ENCODE results near the gene CACNA1C.
A peak's percentile ranks its signal among the peaks of the same experiment; 100 is the strongest.
"Not testable (repeated sequence)": the region's sequence is repeated elsewhere in the genome, so short reads cannot be mapped to it uniquely, and the experiment has no call there.

Gene CACNA1C

DNA sequence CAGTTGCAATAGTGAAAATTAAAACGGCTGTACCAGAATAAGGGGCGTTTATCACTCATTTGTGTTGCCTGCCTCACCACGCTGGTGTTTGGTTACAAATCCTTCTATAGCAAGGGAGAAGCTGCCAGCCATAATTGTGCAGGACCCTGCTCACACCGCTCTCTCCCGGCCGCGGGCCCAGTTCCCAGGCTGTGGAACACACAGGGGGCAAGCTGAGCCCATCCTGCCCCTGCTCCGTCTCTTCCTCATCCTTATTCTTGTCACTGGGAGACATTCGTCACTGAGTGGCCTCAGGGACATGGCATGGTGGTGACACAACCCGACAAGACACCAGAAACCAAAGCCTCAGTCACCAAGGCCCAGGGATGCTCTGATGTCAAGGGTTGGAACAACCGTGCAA, 625.6 kb downstream of the CACNA1C start:
- no peak for DNase-seq (ENCODE audit: low read depth in 2 of 2, low spot score in 1 of 2)

DNA sequence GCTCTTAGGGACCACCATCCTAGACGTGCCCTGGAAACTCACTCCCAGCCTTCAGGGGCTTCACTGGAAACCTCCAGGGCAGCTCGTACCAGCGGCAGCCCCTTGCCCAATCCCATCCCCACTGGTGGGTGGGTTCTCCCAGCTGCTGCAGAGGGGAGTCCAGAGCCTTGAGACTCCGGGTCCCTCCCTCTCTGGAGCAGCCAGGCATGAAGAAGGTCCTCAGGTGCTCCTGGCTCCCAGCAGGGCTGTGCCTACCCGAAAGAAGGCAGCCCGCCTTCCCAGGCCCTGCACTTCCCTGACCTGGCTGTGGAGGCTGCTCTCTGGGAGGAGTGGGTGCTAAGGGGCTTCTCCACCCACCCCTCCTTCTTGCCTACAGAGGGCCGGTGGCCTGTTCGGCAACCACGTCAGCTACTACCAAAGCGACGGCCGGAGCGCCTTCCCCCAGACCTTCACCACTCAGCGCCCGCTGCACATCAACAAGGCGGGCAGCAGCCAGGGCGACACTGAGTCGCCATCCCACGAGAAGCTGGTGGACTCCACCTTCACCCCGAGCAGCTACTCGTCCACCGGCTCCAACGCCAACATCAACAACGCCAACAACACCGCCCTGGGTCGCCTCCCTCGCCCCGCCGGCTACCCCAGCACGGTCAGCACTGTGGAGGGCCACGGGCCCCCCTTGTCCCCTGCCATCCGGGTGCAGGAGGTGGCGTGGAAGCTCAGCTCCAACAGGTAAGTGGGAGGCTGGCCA, 626.5 kb downstream of the CACNA1C start:
- DNase-seq (ENCODE audit: low read depth in 2 of 2, low spot score in 1 of 2): no peak

DNA sequence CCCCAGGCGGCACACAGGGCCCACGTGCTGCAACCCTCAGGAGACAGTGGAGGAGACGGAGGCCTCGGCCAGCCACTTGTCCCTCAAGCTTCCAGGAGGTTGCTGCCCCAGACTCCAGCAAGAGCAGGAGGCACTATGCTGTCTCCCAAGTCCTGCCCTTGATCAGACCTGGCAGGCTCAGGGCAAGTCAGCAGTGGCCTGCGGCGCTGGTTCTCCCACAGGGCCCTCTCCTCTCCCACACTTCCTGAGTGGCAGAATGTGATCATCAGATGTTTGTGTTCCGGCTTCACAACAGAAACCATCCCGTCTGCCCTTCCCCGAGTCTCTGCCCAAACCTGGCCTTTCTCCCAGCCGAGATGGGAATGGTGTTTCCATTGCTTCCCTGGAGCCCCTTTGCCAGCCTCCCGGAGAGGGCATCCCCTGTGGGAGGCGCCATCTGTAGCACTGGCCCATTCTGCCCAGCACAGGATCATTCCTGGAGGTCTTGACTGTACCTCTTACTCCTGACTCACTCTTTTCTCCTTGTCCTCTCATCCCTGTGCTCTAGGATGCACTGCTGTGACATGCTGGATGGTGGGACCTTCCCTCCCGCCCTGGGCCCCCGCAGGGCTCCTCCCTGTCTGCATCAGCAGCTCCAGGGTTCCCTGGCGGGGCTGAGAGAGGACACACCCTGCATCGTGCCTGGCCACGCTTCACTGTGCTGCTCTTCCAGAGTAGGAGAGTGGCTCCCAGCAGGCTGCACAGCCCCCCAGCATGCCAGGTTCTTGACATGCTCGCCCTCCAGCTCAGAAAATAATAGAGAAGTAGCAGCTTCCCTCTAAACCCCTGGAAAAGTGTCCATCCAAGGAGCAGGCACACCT, 627.3 kb downstream of the CACNA1C start:
- DNase-seq (ENCODE audit: low read depth in 2 of 2, low spot score in 1 of 2): no peak

DNA sequence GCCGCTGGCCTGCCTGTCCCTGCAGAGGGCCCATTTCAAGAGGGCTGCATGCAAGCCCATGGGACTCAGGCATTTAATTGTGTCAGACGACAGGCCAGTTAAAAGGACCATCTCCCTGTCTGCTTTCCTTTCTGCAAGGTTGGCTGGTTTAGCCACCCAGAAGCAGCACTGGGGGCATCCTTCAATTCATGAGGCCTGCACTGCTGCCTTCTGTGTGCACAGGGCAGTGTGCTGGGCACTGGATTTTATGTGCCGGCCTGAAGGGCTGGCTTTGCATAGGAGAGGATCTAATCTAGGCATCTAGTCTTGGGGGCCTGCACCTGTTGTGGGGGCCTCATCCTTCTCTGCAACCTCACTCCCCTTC, 627.9 kb downstream of the CACNA1C start:
- no peak for DNase-seq (ENCODE audit: low read depth in 2 of 2, low spot score in 1 of 2)

DNA sequence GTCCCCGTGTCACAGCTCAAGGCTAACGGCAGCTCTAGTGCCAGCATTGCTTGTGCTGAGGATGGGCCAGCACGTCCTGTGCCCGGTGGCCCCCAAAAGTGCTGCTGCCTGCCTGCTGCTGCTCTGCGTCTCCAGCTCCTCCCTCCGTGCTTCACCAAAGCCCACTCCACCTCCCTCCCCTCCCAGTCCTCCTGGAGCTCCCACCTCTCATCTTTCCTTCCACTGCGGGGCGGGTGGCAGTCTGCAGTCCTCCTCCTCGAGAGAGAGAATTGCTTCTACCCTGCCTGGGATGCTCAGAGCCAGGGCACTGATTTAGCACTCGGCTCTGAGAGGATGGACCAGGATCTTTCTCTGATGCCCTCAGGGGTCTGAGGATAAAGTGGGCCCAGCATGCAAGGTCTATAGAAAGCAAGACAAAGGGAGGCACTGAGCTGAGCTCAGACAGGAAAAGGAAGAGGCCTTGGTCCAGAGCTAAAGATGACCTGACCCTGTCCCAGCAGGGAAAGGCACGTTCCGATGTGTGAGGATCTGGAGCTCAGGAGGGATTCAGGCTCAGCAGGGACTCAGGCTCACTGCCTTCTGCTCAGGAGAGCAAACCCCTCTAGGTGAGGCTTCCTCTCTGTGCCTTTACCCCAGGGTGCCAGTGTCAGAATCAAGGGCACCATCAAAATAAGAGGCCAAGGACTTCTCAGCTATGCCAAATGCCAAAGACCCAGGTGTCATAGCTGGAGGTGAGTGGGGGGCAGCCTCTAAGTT, 628.8 kb downstream of the CACNA1C start:
- DNase-seq (ENCODE audit: low read depth in 2 of 2, low spot score in 1 of 2): no peak

DNA sequence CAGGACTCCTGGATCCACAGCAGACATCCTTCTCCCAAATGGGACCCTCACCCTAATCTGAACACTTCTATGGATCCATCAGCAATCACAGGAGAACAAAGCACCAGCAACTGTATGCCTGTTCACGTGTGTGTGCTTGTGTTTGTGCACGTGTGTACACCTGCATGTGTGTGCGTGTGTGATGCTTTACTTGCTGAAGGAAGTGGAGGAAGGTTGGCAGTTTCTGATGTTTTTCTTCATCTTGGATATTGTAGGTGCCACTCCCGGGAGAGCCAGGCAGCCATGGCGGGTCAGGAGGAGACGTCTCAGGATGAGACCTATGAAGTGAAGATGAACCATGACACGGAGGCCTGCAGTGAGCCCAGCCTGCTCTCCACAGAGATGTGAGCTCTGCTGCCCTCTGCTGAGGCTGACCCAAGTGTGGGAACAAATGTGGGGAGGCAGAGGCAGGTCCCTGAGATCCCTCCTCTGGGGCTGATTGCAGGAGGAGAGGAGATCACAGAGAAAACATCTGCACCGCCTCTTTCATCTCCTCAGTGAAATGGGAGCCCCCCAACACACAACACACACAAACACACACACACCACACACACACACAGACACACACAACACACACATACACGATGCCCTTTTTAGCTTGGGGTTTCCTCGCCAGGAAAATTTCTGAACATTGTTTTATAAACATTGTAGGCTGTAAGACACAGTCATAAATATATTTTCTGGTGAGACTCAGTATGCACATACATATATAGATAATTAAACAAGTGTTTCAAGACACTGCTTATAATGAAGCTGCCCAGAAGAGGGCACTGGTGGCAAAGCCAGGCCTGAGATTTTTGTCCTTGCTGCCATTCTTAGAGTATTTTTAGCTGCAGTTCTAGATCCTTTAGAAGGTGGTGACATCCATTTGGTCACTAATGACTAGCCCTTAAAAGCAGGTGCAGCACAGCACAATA, 629.8 kb downstream of the CACNA1C start:
- no peak for DNase-seq (ENCODE audit: low read depth in 2 of 2, low spot score in 1 of 2)

DNA sequence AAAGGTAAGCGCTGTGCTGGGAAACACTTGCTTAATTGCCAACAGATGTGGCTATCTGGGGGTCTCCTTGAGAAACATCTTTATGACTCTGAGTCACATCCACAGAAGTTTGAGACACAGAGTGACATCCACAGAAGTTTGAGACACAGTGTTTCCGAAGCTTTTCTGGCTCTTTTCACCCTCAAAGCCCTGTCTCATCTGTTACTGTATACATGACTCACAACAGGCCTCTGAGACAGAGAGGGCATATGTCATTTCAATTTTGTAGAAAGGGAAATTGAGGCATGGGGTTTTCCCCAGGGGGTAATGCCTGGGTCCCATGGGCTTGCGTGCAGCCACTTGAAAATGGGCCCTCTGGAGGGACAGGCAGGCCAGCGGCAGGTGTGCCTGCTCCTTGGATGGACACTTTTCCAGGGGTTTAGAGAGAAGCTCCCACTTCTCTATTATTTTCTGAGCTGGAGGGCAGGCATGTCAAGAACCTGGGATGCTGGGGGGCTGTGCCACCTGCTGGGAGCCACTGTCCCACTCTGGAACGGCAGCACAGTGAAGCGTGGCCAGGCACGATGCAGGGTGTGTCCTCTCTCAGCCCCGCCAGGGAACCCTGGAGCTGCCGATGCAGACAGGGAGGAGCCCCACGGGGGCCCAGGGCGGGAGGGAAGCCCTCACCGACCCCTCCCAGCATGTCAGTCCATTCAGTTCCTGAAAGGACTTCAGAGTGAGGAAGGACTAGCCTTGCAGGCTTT, 630.7 kb downstream of the CACNA1C start:
- no peak for DNase-seq (ENCODE audit: low read depth in 2 of 2, low spot score in 1 of 2)

DNA sequence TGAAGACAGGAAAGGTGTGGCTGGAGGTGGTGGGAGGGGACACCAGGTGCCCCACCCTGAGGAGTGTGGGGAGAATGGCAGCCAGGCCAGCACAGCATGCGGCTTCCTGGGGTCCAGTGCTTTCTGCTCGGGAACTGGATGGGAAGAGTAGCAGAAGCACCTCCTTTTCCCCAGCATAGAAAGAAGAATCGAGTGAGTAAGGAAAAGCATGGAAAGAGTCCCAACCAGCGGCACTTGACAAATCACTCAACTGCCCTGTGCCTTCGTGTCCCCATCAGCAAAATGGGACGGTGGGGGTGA, 631.2 kb downstream of the CACNA1C start:
- not testable (repeated sequence) for DNase-seq (ENCODE audit: low read depth in 2 of 2, low spot score in 1 of 2)

DNA sequence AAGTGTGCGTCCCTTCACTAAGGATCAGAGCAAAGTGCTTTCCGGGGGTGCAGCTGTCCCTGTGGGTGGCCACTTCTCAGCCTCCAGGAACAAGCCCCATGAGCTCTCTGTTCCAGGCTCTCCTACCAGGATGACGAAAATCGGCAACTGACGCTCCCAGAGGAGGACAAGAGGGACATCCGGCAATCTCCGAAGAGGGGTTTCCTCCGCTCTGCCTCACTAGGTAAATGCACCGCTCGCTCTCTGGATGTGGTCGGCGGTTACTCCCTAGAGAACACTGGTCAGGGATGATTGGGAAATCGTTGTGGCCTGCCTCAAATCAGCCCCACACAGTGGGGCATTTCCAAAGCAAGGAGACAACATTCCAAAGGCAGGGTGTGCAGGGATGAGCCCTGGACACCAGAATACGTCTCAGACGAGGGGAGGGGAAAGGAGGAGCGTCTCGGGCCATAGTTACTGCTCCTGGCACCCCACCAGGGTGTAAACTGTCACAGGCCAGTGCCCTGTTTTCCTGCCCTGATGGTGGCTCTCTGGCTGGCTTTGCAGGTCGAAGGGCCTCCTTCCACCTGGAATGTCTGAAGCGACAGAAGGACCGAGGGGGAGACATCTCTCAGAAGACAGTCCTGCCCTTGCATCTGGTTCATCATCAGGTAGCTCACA, 633.0 kb downstream of the CACNA1C start:
- DNase-seq (ENCODE audit: low read depth in 2 of 2, low spot score in 1 of 2): not testable (repeated sequence)

DNA sequence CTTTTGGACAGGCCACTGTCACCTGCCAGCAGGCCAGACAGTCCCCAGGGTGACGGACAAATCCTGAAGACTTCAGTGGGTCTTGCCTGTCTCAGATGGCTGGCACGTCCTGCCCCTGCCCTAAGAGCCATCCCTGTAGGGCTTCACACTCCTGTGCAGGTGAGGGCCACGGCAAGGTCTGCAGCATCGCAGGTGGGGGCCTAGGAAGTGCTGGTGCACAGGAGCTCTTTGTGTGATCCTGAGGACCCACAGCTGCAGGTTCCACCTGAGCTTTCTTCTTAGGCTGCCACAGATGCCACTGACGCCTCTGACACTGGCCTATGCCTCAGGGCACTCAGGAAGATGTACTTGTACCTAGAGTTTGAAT, 633.5 kb downstream of the CACNA1C start:
- DNase-seq (ENCODE audit: low read depth in 2 of 2, low spot score in 1 of 2): no peak

DNA sequence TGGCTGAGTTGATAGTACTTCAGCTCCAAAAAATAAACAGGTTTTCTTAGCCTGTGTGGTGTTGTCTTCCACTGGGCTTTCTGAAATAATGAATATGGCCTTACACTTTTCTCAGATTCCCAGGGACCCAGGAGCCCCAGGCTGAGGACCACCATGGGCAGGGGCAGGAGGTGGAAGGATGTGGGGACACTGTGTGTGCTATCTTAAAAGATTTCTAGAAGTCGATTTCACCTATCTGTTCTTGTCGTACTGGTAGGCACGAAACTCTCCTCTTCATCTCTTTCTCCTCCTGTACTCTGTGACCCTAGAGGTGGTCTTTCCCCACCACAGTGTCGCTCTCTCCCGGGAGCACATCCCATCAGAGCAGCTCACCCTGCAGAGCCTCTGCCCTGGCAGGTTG, 634.3 kb downstream of the CACNA1C start:
- DNase-seq (ENCODE audit: low read depth in 2 of 2, low spot score in 1 of 2): no peak

DNA sequence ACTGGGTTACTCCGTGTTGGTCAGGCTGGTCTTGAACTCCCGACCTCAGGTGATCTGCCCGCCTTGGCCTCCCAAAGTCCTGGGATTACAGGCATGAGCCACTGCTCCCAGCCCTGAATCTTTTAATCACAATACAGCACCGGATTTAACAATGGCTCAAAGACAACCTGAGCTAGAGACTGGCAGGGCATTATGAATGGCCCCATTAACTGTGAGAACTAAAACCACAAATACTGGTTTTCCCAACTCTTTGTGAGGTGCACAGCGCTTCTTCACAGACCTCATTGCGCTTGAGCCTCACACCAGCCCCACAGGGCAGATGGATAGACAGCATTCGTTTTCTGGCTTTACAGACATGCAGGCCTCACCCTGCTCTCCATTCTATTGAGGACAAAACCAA, 634.9 kb downstream of the CACNA1C start:
- no peak for DNase-seq (ENCODE audit: low read depth in 2 of 2, low spot score in 1 of 2)

DNA sequence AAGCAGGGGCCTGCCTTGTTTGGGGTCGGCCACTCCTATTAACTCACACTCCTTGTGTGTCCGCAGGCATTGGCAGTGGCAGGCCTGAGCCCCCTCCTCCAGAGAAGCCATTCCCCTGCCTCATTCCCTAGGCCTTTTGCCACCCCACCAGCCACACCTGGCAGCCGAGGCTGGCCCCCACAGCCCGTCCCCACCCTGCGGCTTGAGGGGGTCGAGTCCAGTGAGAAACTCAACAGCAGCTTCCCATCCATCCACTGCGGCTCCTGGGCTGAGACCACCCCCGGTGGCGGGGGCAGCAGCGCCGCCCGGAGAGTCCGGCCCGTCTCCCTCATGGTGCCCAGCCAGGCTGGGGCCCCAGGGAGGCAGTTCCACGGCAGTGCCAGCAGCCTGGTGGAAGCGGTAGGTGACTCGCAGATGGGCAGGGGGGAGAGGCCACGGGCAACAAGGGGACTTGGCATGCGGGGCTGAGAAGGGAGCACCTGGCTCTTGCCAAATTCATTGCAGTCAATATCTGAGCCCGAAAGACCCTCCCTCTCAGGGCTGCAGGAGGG, 635.7 kb downstream of the CACNA1C start:
- DNase-seq (ENCODE audit: low read depth in 2 of 2, low spot score in 1 of 2): no peak

DNA sequence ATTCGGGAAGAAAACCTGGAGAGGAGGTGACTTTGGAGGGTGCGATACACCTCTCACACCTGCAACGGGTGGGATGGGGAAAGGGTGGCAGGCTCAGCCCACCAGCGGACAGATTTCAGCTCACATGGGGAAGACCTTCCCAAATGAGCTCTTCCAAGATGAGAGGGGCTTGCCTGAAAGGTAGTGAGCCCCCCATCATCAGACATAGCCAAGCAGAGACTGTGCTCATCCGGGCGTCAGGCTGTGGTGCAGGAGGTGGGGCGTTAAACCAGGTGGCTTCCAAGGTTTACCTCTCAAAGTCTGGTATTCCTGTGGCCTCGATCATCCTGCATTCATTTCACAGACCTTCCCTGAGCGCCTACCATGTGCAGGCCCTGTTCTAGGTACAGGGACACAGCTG, 636.6 kb downstream of the CACNA1C start:
- no peak for DNase-seq (ENCODE audit: low read depth in 2 of 2, low spot score in 1 of 2)

DNA sequence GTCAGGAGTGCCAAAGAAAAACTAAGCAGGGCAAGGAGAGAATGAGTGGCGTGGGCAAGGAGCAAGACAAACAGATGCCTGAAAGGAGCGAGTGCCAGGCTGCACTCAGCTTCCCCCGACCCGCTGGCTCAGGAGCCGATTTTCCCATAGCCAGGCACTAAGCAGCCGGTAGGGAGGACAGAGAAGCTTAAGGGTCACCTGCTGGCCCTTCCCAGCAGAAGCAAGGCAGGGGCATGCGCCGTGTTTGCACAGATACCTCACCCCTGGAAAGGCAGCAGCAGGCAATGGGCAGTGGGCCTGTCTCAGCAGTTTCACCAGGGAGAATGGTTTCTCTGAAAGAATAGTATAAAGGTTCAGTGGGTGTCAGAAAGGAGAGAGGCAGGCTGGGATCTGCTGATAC, 637.1 kb downstream of the CACNA1C start:
- no peak for DNase-seq (ENCODE audit: low read depth in 2 of 2, low spot score in 1 of 2)

DNA sequence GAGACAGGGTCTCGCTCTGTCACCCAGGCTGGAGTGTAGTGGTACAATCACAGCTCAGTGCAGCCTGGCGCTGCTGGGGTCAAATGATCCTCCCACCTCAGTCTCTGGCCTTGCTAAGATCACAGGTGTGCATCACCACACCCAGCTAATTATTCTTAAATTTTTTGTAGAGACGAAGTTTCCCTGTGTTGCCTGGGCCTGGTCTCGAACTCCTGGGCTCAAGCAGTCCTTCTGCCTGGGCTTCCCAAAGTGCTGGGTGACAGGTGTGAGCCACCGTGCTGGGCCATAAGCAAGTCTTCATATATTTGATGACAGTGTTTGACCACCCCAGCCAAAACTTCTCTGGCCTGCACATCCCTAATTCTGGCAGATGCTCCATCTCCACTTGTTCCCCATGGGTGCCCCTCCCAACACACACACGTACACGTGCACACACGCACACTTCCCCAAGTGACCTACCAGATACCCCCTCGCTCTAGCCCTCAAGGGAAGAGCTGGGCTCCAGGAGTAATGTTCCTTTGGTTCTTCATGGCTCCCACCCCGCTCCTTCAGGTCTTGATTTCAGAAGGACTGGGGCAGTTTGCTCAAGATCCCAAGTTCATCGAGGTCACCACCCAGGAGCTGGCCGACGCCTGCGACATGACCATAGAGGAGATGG, 637.7 kb downstream of the CACNA1C start:
- no peak for DNase-seq (ENCODE audit: low read depth in 2 of 2, low spot score in 1 of 2)

DNA sequence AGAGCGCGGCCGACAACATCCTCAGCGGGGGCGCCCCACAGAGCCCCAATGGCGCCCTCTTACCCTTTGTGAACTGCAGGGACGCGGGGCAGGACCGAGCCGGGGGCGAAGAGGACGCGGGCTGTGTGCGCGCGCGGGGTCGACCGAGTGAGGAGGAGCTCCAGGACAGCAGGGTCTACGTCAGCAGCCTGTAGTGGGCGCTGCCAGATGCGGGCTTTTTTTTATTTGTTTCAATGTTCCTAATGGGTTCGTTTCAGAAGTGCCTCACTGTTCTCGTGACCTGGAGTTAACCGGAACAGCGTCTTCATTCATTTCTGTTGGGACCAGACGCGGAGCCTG, 638.2 kb downstream of the CACNA1C start:
- DNase-seq (ENCODE audit: low read depth in 2 of 2, low spot score in 1 of 2): peak in 1 of 2 donors; percentile 11

DNA sequence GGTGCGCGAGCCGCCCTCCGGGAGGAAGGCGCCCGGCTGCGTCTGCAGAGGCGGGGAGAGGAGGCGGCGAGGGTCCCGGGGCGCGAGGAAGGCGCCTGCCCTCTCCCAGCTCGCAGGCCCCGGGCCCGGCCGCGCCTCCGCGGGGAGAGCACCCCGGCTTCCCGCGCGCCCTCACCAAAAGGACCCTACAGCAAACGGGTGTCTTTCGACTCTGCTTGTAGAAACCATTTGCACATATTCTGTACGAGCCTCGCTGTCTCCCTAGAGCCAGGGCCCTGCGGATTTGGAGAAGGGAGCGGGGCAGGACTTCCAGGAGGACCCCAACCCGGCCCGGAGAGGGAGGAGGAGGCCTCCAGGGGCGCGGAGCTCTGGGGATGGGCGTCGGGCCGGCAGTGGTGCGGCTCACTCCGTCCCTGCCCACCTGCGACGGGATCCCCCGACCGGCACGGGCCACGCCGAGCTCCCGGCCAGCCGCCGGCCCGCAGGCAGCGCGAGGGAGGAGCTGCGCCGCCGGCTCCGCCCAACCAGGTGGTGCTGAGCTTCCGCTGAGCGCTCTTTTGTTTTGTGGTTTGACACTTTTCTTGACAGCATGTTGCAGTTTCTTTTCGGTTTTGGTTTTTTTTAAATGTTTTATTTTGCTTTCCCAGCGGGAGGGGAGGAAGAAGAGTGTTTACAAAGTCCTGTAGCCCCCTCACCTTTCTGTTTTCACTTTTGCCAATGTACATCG, 638.7 kb downstream of the CACNA1C start:
- peak in 1 of 2 donors; percentile 28 for DNase-seq (ENCODE audit: low read depth in 2 of 2, low spot score in 1 of 2)

Data from stimulated activated CD8-positive, alpha-beta memory T cell treated with anti-CD3 and anti-CD28 coated beads, Interleukin-4, amount 100 ng/mL, for 1 hour (primary cell).